NCI-H1694 treated with DMSO at 0.1 percent for 48 hours (cell line): ENCODE data around the gene PPFIA4.

Source experiments
- DNase-seq: peaks from one replicate; lab custom pipeline; 2025; lab: John Stamatoyannopoulos, UW

PPFIA4 gene

GRCh38 chr1:203041351-203041932 lies 15.2 kb downstream of the PPFIA4 start:
- DNase-seq: no peak

GRCh38 chr1:203043830-203044545 lies 17.7 kb downstream of the PPFIA4 start:
- no peak for DNase-seq

DNA sequence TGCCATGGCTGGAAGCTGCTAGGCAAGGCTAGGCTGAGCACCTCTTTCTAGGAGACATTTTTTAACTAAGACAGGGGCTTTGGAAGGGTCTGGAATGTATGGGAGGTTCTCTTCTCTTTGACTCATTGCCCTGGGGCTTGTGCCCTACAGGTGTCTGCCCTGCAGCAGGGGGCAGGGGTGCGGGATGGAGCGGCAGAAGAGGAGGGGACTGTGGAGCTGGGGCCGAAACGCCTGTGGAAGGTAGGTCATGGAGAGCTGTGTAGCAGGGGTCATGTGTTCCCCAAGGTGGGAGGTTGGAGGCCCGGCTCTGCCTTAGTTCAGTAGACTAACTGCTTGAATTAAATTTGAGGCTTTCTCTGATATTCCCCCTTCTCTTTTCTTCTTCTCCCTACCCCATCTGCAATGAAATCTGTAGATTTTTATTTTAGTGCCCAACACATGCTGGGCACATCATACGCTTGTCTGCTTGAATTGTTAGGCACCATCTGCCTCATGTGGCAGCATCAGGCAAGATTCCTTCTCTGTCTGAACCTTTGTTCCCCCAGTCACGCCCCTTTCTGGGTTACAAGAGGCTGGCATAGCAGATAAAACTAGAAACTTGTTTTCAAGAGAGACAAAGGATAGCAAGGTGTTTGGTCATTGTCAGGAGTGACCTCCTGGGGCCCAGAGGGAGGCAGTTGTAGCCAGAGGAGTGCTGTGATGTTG lies 18.4 kb downstream of the PPFIA4 start:
- DNase-seq: peak; percentile 63

GRCh38 chr1:203045336-203045735 lies 19.0 kb downstream of the PPFIA4 start:
- no peak for DNase-seq

GRCh38 chr1:203045821-203046594 lies 19.7 kb downstream of the PPFIA4 start:
- DNase-seq: peak; percentile 56

- DNase-seq: no peak
These were observed 20.8 kb downstream of the PPFIA4 start for GRCh38 chr1:203046984-203047630.

DNA sequence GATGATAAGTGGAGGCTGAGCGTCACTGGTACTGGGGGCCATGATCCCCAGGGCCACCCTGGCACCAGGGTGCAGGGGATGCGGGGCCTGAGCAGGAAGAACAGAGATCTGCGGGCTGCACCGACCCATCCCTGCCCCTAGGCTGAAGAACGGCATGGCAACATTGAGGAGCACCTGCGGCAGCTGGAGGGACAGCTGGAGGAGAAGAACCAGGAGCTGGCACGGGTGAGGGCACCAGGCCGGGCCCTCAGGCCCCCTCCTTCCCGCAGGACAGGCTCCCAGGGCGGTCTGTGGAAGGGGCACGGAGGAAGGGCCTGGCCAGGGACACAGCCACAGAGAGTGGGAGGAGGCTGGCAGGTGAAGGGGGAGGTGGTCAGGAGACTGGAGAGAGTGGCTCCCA lies 21.8 kb downstream of the PPFIA4 start:
- no peak for DNase-seq

DNA sequence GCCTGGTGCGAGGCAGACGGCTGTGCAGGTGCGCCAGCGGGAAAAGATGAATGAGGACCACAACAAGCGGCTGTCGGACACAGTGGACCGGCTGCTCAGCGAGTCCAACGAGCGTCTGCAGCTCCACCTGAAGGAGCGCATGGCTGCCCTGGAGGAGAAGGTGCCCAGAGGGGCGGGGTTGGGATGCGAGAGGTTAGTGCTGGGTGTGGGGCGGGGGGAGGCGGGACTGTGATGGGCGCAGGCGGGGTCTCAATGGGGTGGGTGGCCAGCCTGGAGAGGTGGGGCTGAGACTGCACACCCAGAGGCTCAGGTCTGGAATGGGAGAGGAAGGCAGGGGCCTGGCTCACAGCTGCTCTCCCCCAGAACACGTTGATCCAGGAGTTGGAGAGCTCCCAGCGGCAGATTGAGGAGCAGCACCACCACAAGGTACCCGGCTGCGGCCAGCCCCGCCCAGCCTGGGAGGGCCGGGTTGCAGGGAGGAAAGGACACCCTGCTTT lies 22.3 kb downstream of the PPFIA4 start:
- DNase-seq: peak; percentile 88

DNA sequence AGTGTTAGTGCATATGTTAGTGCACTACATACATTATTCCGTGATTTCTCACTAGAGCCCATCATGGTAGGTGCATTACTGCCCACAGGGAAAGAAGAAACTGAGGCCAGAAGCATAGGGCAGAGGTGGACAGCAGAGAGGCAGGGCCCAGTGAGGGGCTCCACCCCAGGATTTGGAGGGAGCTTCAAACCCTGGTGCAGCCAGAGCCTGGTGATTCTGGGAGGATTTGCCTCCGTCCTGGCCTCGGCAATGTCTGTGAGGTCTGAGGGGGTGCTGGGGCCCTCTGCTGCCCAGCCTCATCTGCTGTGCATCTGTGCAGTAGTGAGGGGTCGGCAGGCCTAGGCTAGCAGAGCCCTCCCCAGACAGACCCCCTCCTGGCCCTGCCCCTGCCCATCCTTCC lies 22.8 kb downstream of the PPFIA4 start:
- DNase-seq: no peak

- DNase-seq: no peak
These were observed 23.4 kb downstream of the PPFIA4 start for GRCh38 chr1:203049576-203050180.

GRCh38 chr1:203050826-203051225 lies 24.5 kb downstream of the PPFIA4 start:
- DNase-seq: no peak

DNA sequence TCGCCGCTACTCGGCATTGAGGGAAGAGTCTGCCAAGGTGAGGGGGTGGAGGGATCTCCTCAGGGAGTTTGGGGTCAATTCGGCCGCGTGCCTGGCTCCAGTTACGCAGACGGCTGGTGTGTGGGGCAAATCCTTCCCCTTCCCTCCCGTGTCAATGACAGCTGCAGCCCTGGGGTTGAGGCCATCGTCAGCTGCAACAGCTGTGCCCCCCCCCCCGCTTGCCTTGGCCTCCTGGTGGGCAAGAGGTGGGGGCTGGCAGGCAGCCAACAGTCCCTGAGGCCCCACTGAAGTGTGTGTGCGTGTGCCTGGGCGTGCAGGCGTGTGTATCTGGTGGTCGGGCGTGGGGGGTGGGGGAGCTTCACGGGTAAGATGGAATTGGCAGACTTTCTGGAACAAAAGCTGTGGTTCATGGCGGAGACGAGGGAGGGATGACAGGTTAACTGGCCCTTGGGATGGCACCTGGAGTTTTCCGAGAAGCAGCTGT lies 25.6 kb downstream of the PPFIA4 start:
- DNase-seq: peak; percentile 77

DNA sequence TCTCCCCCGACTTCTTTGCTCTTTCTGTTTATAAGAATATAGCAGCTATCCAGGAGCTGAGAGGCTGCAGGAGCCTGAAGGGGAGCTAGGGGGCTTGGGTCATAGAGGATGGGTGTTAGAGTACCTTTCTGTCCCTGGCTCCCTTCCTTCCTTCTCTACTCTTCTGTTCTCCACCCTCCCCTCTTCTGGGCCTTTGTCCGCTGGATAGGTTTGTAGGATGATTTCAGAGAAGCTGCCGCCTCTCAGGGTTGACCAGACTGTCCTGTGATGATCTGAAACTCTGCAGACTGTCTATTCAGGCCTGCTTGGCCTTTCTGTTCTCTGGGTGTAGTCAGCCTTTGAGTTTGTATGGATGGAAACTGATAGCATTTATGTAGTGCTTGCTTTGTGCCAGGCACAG lies 26.3 kb downstream of the PPFIA4 start:
- no peak for DNase-seq

- DNase-seq: no peak
These were observed 27.9 kb downstream of the PPFIA4 start for GRCh38 chr1:203054184-203054583.

DNA sequence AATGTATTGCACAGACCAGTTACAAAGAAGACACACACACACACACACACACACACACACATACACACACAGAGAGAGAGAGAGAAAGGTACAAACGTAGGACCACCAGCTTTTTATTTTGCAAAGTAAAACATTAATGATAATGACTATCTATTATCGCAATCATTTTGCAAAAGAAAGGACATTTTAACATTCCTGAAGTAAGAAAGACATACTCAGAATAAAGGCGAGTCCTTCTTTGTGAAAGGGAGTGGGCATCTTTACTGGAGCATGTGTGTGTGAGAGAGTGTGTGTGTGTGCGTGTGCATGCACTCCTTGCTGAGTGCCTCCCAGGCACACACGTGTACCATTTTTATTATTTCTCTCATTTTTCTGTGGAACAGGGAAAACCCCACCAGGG lies 28.4 kb downstream of the PPFIA4 start:
- no peak for DNase-seq

DNA sequence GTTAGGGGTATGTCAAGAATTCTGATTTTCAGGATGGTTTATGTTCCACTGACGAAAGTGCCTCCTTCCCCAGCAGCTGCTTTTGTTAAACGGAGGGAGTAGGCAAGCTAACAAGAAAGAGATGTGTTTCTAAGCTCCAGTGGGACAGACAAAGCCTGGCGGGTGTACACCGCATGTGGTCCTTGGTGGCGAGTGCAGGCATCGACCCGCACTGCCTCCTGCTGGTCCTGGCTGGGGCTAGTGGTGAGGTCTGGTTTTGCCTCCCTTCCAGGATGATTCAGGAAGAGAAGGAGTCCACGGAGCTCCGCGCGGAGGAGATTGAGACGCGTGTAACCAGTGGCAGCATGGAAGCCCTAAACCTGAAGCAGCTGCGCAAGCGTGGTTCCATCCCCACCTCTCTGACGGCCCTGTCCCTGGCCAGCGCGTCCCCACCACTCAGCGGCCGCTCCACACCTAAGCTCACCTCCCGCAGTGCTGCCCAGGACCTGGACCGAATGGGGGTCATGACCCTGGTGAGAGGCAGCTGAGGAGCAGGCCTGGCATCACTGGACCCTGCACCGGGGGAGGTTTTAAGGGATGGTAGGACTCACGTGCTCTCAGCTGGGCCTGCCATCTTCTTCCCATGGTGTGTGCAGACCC lies 29.0 kb downstream of the PPFIA4 start:
- no peak for DNase-seq

DNA sequence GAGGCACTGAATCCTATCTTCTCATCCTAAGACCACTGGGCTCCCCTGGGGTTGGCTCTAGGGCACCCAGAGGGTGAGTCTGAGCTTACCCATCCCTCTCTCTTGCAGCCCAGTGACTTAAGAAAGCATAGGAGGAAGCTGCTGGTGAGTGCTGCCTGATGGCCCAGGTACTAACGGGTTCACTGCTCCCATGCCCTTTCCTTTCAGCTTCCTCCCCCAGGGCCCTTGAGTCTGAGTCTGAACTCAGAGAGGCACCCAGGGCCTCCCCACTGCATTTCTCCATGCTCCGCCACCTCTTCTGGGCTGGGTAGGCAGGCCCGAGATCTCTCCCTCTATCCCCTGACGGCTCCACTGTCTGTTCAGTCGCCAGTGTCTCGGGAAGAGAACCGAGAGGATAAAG lies 29.7 kb downstream of the PPFIA4 start:
- DNase-seq: no peak

DNA sequence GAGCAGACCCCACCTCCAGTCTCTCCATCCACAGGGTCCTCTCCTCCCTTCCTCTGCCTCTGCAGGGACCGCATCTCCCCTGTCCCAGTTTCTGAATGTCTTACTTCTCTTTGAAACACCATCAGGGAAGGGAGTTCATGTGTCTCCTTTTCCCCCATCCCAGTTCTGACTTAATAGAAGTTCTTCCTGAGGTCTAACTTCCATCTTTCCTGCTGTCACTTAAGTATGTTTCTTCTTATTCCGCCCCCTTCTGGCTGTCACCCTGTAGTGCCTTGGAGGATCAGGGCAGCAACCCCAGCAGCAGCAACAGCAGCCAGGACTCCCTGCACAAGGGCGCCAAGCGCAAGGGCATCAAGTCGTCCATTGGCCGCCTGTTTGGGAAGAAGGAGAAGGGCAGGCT lies 30.2 kb downstream of the PPFIA4 start:
- DNase-seq: no peak

DNA sequence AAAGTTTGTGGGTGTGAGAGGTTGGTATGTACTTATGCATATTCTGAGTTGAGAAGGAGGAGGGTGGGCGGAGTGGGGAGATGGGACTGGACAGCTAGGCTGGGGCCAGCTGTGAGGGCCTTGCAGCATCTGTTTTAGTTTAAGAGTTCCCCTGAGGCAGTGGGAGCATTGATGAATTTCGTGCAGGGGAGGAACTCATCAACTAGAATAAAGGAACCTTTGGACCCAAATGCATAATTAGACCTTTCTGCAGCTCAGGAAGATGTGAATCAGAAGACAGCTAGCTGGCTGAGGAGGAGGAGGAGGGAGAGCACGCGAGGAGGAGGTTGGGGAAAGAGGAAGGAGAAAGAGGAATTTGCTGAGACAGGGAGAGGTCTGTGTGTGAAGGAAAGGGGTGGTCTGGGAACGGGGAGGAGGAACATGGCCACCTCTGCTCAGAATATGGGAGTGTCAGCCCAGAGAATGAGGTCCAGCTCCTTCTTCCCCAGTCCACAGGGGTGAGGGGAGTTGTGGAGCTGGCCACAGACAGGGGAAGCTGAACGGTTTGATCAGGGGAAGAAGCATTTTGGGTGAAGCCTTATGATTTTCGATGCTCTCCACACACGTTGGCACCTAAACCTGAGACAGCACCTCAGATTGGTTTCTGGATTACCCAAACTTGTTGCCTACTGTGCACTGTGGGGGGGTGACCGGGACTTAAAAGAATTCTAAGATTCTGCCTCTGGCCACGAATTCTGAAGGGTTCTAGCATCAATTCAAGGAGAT lies 31.8 kb downstream of the PPFIA4 start:
- DNase-seq: no peak

DNA sequence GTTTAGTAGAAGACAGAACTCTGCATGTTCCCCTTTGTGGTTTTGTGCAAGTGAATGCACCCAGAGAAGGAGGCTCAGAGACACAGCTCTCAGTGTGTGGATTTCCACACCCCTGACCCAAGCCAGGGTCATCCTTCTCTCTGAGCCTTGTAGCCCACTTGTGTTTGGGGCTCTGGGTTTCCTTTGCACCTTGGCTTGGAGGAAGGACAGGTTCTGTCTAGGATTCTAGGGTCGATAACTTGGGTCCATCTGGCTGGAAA lies 32.3 kb downstream of the PPFIA4 start:
- DNase-seq: no peak
